Measurements from ENCODE around the gene ATP13A3. TPM values are rescaled to one million over a fixed set of nuclear protein-coding genes. Genes with fewer than 3 reads are reported as not detected.
A peak's percentile ranks its signal among the peaks of the same experiment; 100 is the strongest.
"Not testable (repeated sequence)": the region's sequence is repeated elsewhere in the genome, so short reads cannot be mapped to it uniquely, and the experiment has no call there.

ATP13A3 gene
- total RNA-seq, 1 experiment from 2014 or later = 331 TPM

- no peak overlapping the region for H3K27ac ChIP-seq (ENCODE audit: low read length)
These were observed 19.1 kb upstream of the ATP13A3 start for GRCh38 chr3:194505791-194506415.

GRCh38 chr3:194504861-194505260 is 18.1 kb upstream of the ATP13A3 start:
- H3K36me3 ChIP-seq (ENCODE audit: insufficient read depth, low read length) = no peaks in the 10 kb centered on the region
- no peaks in the 10 kb centered on the region for H3K27me3 ChIP-seq (ENCODE audit: low read length)
- no peak overlapping the region for H3K4me3 ChIP-seq (ENCODE audit: low read length)
- H3K4me1 ChIP-seq (ENCODE audit: low read length) = no peaks in the 10 kb centered on the region
- H3K4me2 ChIP-seq (ENCODE audit: low read depth, low read length, poor library complexity, severe bottlenecking) = no peak overlapping the region
- no peaks in the 10 kb centered on the region for H3K9me2 ChIP-seq (replicated peaks; ENCODE audit: insufficient read depth, low read length)
- H3K9ac ChIP-seq (ENCODE audit: low read length) = no peak overlapping the region
- H3K27ac ChIP-seq (ENCODE audit: low read length) = no peak overlapping the region
- H2AFZ ChIP-seq (ENCODE audit: low read length) = no peak overlapping the region
- no peaks in the 10 kb centered on the region for H4K20me1 ChIP-seq (ENCODE audit: insufficient read depth, low read depth, low read length)
- no peak for DNase-seq
- H3K9me3 ChIP-seq (ENCODE audit: low read length) = no peaks in the 10 kb centered on the region
- no peaks in the 10 kb centered on the region for H3K79me2 ChIP-seq (ENCODE audit: low read length)

More at GRCh38 chr3:194505791-194506415, 19.1 kb upstream of the ATP13A3 start:
- Histone ChIP-seq H3K4me3 (ENCODE audit: low read length) (no peak overlapping the region), H3K27me3 (ENCODE audit: low read length) (no peaks in the 10 kb centered on the region), H4K20me1 (ENCODE audit: insufficient read depth, low read depth, low read length) (no peaks in the 10 kb centered on the region), H3K9me2 (replicated peaks; ENCODE audit: insufficient read depth, low read length) (no peaks in the 10 kb centered on the region), H3K79me2 (ENCODE audit: low read length) (no peaks in the 10 kb centered on the region), H3K9ac (ENCODE audit: low read length) (no peak overlapping the region), H3K4me2 (ENCODE audit: low read depth, low read length, poor library complexity, severe bottlenecking) (no peak overlapping the region), H3K4me1 (ENCODE audit: low read length) (no peaks in the 10 kb centered on the region), H2AFZ (ENCODE audit: low read length) (no peak overlapping the region), H3K9me3 (ENCODE audit: low read length) (no peaks in the 10 kb centered on the region), H3K36me3 (ENCODE audit: insufficient read depth, low read length) (no peaks in the 10 kb centered on the region)
- DNase-seq = no peak

GRCh38 chr3:194504146-194504545 is 17.3 kb upstream of the ATP13A3 start:
- DNase-seq = no peak
- Histone ChIP-seq H3K27ac (ENCODE audit: low read length) (no peak overlapping the region), H3K4me3 (ENCODE audit: low read length) (no peak overlapping the region), H3K4me1 (ENCODE audit: low read length) (no peaks in the 10 kb centered on the region), H3K36me3 (ENCODE audit: insufficient read depth, low read length) (no peaks in the 10 kb centered on the region), H3K27me3 (ENCODE audit: low read length) (no peaks in the 10 kb centered on the region), H2AFZ (ENCODE audit: low read length) (no peak overlapping the region), H3K9ac (ENCODE audit: low read length) (no peak overlapping the region), H3K79me2 (ENCODE audit: low read length) (no peaks in the 10 kb centered on the region), H3K9me2 (replicated peaks; ENCODE audit: insufficient read depth, low read length) (no peaks in the 10 kb centered on the region), H4K20me1 (ENCODE audit: insufficient read depth, low read depth, low read length) (no peaks in the 10 kb centered on the region), H3K9me3 (ENCODE audit: low read length) (no peaks in the 10 kb centered on the region), H3K4me2 (ENCODE audit: low read depth, low read length, poor library complexity, severe bottlenecking) (no peak overlapping the region)

GRCh38 chr3:194503081-194503531 is 16.3 kb upstream of the ATP13A3 start:
- no peak for DNase-seq
- Histone ChIP-seq H3K36me3 (ENCODE audit: insufficient read depth, low read length) (no peaks in the 10 kb centered on the region), H3K4me1 (ENCODE audit: low read length) (no peaks in the 10 kb centered on the region), H4K20me1 (ENCODE audit: insufficient read depth, low read depth, low read length) (no peaks in the 10 kb centered on the region), H3K9me3 (ENCODE audit: low read length) (no peaks in the 10 kb centered on the region), H3K4me2 (ENCODE audit: low read depth, low read length, poor library complexity, severe bottlenecking) (no peak overlapping the region), H3K27ac (ENCODE audit: low read length) (no peak overlapping the region), H3K4me3 (ENCODE audit: low read length) (no peak overlapping the region), H3K27me3 (ENCODE audit: low read length) (no peaks in the 10 kb centered on the region), H2AFZ (ENCODE audit: low read length) (no peak overlapping the region), H3K79me2 (ENCODE audit: low read length) (no peaks in the 10 kb centered on the region), H3K9me2 (replicated peaks; ENCODE audit: insufficient read depth, low read length) (no peaks in the 10 kb centered on the region), H3K9ac (ENCODE audit: low read length) (no peak overlapping the region)

DNA sequence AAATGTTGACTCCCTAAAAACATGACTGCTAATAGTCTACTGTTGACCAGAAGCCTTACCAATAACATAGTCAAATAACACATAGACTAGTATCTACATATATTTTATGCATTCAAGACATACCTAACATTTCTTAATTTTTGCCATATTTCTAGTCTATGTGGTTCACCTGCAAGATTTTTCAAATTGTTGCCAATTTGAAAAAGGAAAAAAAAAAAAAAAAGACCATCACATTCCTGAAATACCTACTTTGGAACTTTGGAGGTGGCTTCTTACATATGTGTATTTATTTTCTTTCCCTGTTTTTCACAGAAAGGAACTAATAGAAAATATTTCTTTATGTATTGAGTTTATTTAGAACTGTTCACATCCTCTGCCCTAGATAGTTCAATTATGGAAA is 13.4 kb upstream of the ATP13A3 start:
- Histone ChIP-seq H3K9me2 (replicated peaks; ENCODE audit: insufficient read depth, low read length) (no peaks in the 10 kb centered on the region), H3K79me2 (ENCODE audit: low read length) (no peaks in the 10 kb centered on the region), H3K27me3 (ENCODE audit: low read length) (no peaks in the 10 kb centered on the region), H3K9ac (ENCODE audit: low read length) (no peak overlapping the region), H2AFZ (ENCODE audit: low read length) (no peak overlapping the region), H3K27ac (ENCODE audit: low read length) (no peak overlapping the region), H3K4me1 (ENCODE audit: low read length) (peaks cover 14% of the 10 kb centered on the region), H3K36me3 (ENCODE audit: insufficient read depth, low read length) (no peaks in the 10 kb centered on the region), H3K4me2 (ENCODE audit: low read depth, low read length, poor library complexity, severe bottlenecking) (no peak overlapping the region), H4K20me1 (ENCODE audit: insufficient read depth, low read depth, low read length) (no peaks in the 10 kb centered on the region), H3K4me3 (ENCODE audit: low read length) (no peak overlapping the region), H3K9me3 (ENCODE audit: low read length) (no peaks in the 10 kb centered on the region)
- no peak for DNase-seq

- H3K79me2 ChIP-seq (ENCODE audit: low read length); H3K27ac ChIP-seq (ENCODE audit: low read length); H3K27me3 ChIP-seq (ENCODE audit: low read length); DNase-seq; H3K36me3 ChIP-seq (ENCODE audit: insufficient read depth, low read length); H2AFZ ChIP-seq (ENCODE audit: low read length); H4K20me1 ChIP-seq (ENCODE audit: insufficient read depth, low read depth, low read length); H3K9ac ChIP-seq (ENCODE audit: low read length); H3K9me3 ChIP-seq (ENCODE audit: low read length); H3K9me2 ChIP-seq (replicated peaks; ENCODE audit: insufficient read depth, low read length); H3K4me2 ChIP-seq (ENCODE audit: low read depth, low read length, poor library complexity, severe bottlenecking); H3K4me3 ChIP-seq (ENCODE audit: low read length): not testable (repeated sequence)
- H3K4me1 ChIP-seq (ENCODE audit: low read length) = peaks cover 14% of the 10 kb centered on the region
These were observed 12.7 kb upstream of the ATP13A3 start for GRCh38 chr3:194499516-194499915.

DNA sequence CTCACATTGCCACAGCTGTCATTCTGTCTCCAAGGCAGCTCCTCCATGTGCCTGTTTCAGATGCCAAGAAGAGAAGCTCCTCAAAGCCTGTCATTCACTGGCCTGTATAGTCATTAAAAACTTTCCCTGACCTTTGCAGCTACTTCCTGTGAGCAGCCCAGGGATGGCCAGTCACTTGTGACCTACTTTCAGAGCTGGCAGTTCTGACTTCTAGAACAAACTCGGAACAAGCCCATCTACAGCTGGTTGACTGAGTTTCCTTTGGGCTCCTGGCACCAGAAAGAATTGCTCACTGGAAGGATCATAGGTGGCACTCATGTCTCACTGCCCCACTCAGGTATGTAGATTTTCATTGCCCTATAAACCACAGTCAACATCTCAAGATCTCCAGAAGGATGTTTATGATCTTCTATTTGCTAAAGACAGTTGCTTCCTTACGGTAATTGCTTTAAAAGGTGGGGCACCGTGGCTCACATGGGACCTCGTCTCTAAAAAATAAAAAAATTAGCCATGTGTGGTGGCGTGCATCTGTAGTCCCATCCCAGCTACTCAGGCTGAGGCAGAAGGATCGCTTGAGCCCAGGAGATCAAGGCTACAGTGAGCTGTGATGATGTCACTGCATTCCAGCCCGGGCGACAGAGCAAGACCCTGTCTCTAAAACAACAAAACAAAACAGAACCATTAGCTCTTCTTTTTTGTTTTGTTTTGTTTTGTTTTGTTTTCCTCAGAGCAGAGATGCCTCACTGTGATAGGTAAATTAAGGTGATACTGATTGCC is 11.2 kb upstream of the ATP13A3 start:
- no peak overlapping the region for H3K27ac ChIP-seq (ENCODE audit: low read length)
- no peaks in the 10 kb centered on the region for H3K36me3 ChIP-seq (ENCODE audit: insufficient read depth, low read length)
- no peaks in the 10 kb centered on the region for H3K9me2 ChIP-seq (replicated peaks; ENCODE audit: insufficient read depth, low read length)
- peaks cover 18% of the 10 kb centered on the region for H3K4me1 ChIP-seq (ENCODE audit: low read length)
- no peak overlapping the region for H3K4me2 ChIP-seq (ENCODE audit: low read depth, low read length, poor library complexity, severe bottlenecking)
- H3K4me3 ChIP-seq (ENCODE audit: low read length) = no peak overlapping the region
- no peak for DNase-seq
- H3K9ac ChIP-seq (ENCODE audit: low read length) = no peak overlapping the region
- no peaks in the 10 kb centered on the region for H4K20me1 ChIP-seq (ENCODE audit: insufficient read depth, low read depth, low read length)
- no peaks in the 10 kb centered on the region for H3K27me3 ChIP-seq (ENCODE audit: low read length)
- no peak overlapping the region for H2AFZ ChIP-seq (ENCODE audit: low read length)
- H3K9me3 ChIP-seq (ENCODE audit: low read length) = no peaks in the 10 kb centered on the region
- H3K79me2 ChIP-seq (ENCODE audit: low read length) = no peaks in the 10 kb centered on the region

GRCh38 chr3:194496217-194496919 is 9.6 kb upstream of the ATP13A3 start:
- no peak for DNase-seq
- H3K27me3 ChIP-seq (ENCODE audit: low read length) = no peaks in the 10 kb centered on the region
- no peak overlapping the region for H2AFZ ChIP-seq (ENCODE audit: low read length)
- H3K9me3 ChIP-seq (ENCODE audit: low read length) = no peaks in the 10 kb centered on the region
- H3K9ac ChIP-seq (ENCODE audit: low read length) = no peak overlapping the region
- H3K27ac ChIP-seq (ENCODE audit: low read length) = peak overlapping the region; percentile 1; the same call in 1 of the 2 replicates
- no peaks in the 10 kb centered on the region for H3K36me3 ChIP-seq (ENCODE audit: insufficient read depth, low read length)
- H4K20me1 ChIP-seq (ENCODE audit: insufficient read depth, low read depth, low read length) = no peaks in the 10 kb centered on the region
- peak overlapping the region; percentile 11 for H3K4me2 ChIP-seq (ENCODE audit: low read depth, low read length, poor library complexity, severe bottlenecking)
- H3K9me2 ChIP-seq (replicated peaks; ENCODE audit: insufficient read depth, low read length) = no peaks in the 10 kb centered on the region
- H3K4me3 ChIP-seq (ENCODE audit: low read length) = no peak overlapping the region
- peaks cover 25% of the 10 kb centered on the region for H3K4me1 ChIP-seq (ENCODE audit: low read length)
- H3K79me2 ChIP-seq (ENCODE audit: low read length) = no peaks in the 10 kb centered on the region

Measured in Karpas-422 (cell line).